ENCODE data around the gene PARP6. TPM values are rescaled to one million over a fixed set of nuclear protein-coding genes. Genes with fewer than 3 reads are reported as not detected.

Gene PARP6
- total and polyA plus RNA-seq, 9 of the 15 experiments (the other 6 are each of a cell fraction or from before 2014, with no cell fraction given), result 14.8 to 83.2 (median 28.3) TPM

GRCh38 chr15:72202302-72202701, 70.1 kb downstream of the PARP6 start:
- POLR2A ChIA-PET, result interaction anchor here (0.6 kb wide), 1 partner anchor 8 kb away, joined by 3 read pairs; no protein-coding TSS in a partner anchor
- no TSS peak for BruUV-seq (replicated peaks)

More at GRCh38 chr15:72202302-72202701, 70.1 kb downstream of the PARP6 start:
- in situ Hi-C loops (cut with MboI) (no loop called here), intact Hi-C loops (cut with micrococcal nuclease) (no loop called here)
- TF ChIP-seq, protein P1, sequence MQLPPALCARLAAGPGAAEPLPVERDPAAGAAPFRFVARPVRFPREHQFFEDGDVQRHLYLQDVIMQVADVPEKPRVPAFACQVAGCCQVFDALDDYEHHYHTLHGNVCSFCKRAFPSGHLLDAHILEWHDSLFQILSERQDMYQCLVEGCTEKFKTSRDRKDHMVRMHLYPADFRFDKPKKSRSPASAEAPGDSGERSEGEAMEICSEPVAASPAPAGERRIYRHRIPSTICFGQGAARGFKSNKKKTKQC (CRISPR knock-in tag; IDR thresholded peaks at IDR 0.05), result no peak
- TF ChIP-seq HDAC8 (tag; IDR thresholded peaks at IDR 0.05) (no peak), CREB1 (IDR thresholded peaks at IDR 0.05) (no peak), CREB1 (CRISPR knock-in tag; IDR thresholded peaks at IDR 0.05) (no peak), LCOR (CRISPR knock-in tag; IDR thresholded peaks at IDR 0.05) (no peak), ZNF589 (CRISPR knock-in tag; IDR thresholded peaks at IDR 0.05; ENCODE audit: low read depth) (no peak), ZBTB7A (IDR thresholded peaks at IDR 0.05; ENCODE audit: borderline replicate concordance, control insufficient read depth, low read depth, low read length) (no peak), ZNF217 (CRISPR knock-in tag; IDR thresholded peaks at IDR 0.05) (no peak), ZNF766 (CRISPR knock-in tag; conservative IDR thresholded peaks at IDR 0.05) (no peak), HMBOX1 (IDR thresholded peaks at IDR 0.05) (no peak)
- TF ChIP-seq, protein P2, sequence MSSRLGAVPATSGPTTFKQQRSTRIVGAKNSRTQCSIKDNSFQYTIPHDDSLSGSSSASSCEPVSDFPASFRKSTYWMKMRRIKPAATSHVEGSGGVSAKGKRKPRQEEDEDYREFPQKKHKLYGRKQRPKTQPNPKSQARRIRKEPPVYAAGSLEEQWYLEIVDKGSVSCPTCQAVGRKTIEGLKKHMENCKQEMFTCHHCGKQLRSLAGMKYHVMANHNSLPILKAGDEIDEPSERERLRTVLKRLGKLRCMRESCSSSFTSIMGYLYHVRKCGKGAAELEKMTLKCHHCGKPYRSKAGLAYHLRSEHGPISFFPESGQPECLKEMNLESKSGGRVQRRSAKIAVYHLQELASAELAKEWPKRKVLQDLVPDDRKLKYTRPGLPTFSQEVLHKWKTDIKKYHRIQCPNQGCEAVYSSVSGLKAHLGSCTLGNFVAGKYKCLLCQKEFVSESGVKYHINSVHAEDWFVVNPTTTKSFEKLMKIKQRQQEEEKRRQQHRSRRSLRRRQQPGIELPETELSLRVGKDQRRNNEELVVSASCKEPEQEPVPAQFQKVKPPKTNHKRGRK (tag; IDR thresholded peaks at IDR 0.05), result no peak
- TF ChIP-seq, protein P3, sequence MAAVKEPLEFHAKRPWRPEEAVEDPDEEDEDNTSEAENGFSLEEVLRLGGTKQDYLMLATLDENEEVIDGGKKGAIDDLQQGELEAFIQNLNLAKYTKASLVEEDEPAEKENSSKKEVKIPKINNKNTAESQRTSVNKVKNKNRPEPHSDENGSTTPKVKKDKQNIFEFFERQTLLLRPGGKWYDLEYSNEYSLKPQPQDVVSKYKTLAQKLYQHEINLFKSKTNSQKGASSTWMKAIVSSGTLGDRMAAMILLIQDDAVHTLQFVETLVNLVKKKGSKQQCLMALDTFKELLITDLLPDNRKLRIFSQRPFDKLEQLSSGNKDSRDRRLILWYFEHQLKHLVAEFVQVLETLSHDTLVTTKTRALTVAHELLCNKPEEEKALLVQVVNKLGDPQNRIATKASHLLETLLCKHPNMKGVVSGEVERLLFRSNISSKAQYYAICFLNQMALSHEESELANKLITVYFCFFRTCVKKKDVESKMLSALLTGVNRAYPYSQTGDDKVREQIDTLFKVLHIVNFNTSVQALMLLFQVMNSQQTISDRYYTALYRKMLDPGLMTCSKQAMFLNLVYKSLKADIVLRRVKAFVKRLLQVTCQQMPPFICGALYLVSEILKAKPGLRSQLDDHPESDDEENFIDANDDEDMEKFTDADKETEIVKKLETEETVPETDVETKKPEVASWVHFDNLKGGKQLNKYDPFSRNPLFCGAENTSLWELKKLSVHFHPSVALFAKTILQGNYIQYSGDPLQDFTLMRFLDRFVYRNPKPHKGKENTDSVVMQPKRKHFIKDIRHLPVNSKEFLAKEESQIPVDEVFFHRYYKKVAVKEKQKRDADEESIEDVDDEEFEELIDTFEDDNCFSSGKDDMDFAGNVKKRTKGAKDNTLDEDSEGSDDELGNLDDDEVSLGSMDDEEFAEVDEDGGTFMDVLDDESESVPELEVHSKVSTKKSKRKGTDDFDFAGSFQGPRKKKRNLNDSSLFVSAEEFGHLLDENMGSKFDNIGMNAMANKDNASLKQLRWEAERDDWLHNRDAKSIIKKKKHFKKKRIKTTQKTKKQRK (IDR thresholded peaks at IDR 0.05; ENCODE audit: borderline replicate concordance, low read depth, low read length), result no peak
- Histone ChIP-seq H3K4me1 (replicated peaks in 1 of 2; ENCODE audit: control insufficient read depth in 2 of 2, insufficient read depth in 2 of 2, low read length in 2 of 2) (peaks cover 0 to 3% of the 10 kb centered on the region in 2 experiments; a peak in 1 of 5 replicates), H3K36me3 (ENCODE audit: control insufficient read depth, insufficient read depth, low read length) (peaks cover 94% of the 10 kb centered on the region), H3K79me2 (ENCODE audit: control insufficient read depth, insufficient read depth, low read length) (no peaks in the 10 kb centered on the region; the same call in 2 of the 3 replicates), H3K9me3 (replicated peaks; ENCODE audit: control insufficient read depth, insufficient read depth, low read depth, low read length) (no peaks in the 10 kb centered on the region), H3K9me1 (ENCODE audit: control insufficient read depth, insufficient read depth, low read length) (peaks cover 3% of the 10 kb centered on the region), H4K20me1 (replicated peaks; ENCODE audit: control insufficient read depth, insufficient read depth, low read length) (peaks cover 23% of the 10 kb centered on the region), H2AFZ (ENCODE audit: low read depth, low read length) (no peak overlapping the region), H3K4me3 (no peak overlapping the region), H3K9ac (ENCODE audit: insufficient read depth in 1 of 2, low read depth in 2 of 2, low read length in 2 of 2) (no peak overlapping the region), H3K4me2 (ENCODE audit: insufficient read depth, low read length) (no peak overlapping the region), H3K27ac (ENCODE audit: extremely low read depth, low read depth, low read length) (no peak overlapping the region), H3K27me3 (ENCODE audit: control insufficient read depth in 2 of 2, insufficient read depth in 2 of 2, low read length in 2 of 2) (no peaks in the 10 kb centered on the region)
- FAIRE-seq, result no peak
- CTCF ChIA-PET (ENCODE audit: low intra/inter-chr PET ratio), result no interaction called here
- 83% methylated on average over 11 of the region's 13 CpGs for WGBS (ENCODE audit: insufficient coverage, low coverage, missing lambda C conversion rate)
- no peak for DNase-seq (ENCODE audit: extremely low read depth in 1 of 4, low spot score in 3 of 4)
- no peak for ATAC-seq
